ENCODE data around the gene TPSG1. TPM values are rescaled to one million over a fixed set of nuclear protein-coding genes. Genes with fewer than 3 reads are reported as not detected.
A peak's percentile ranks its signal among the peaks of the same experiment; 100 is the strongest.

Gene TPSG1
- total and polyA plus RNA-seq, 2 of the 13 experiments (the other 11 are each of a cell fraction or from before 2014, with no cell fraction given) = not detected

GRCh38 chr16:1264345-1265089, 39.4 kb upstream of the TPSG1 start:
- CTCF ChIA-PET (ENCODE audit: low intra/inter-chr PET ratio, low total read pairs) = no interaction called here
- TF ChIP-seq MNT (IDR thresholded peaks at IDR 0.05) (peak; percentile 85), SP4 (CRISPR knock-in tag; IDR thresholded peaks at IDR 0.05) (no peak), ZNF782 (CRISPR knock-in tag; IDR thresholded peaks at IDR 0.05; ENCODE audit: borderline replicate concordance) (no peak), ZNF772 (CRISPR knock-in tag; IDR thresholded peaks at IDR 0.05) (no peak), ZMYM2 (CRISPR knock-in tag; IDR thresholded peaks at IDR 0.05) (no peak)
- no TSS peak for BruUV-seq (replicated peaks)
- Histone ChIP-seq H3K9ac (ENCODE audit: insufficient read depth, low read depth, low read length) (no peak overlapping the region), H3K4me1 (ENCODE audit: insufficient read depth, low read length) (no peaks in the 10 kb centered on the region), H3K79me2 (ENCODE audit: insufficient read depth, low read length) (no peaks in the 10 kb centered on the region), H3K4me3 (replicated peaks in 1 of 3; ENCODE audit: insufficient read depth in 1 of 3, low read depth in 2 of 3, low read length in 3 of 3) (no peak overlapping the region), H3K4me2 (ENCODE audit: low read depth, low read length) (no peak overlapping the region), H3K27ac (ENCODE audit: extremely low read length, insufficient read depth, low read length) (no peak overlapping the region), H3K36me3 (replicated peaks in 1 of 2; ENCODE audit: control insufficient read depth in 1 of 2, insufficient read depth in 2 of 2, low read length in 2 of 2) (no peaks in the 10 kb centered on the region), H3K9me3 (ENCODE audit: low read length) (no peaks in the 10 kb centered on the region), H2AFZ (ENCODE audit: low read length) (no peak overlapping the region), H4K20me1 (ENCODE audit: insufficient read depth, low read length) (no peaks in the 10 kb centered on the region), H3K27me3 (ENCODE audit: control insufficient read depth in 1 of 2, insufficient read depth in 2 of 2, low read length in 2 of 2) (peaks cover 11 to 61% of the 10 kb centered on the region in 2 experiments)
- intact Hi-C loops (cut with micrococcal nuclease; ENCODE audit: unreplicated experiment) (no loop called here), in situ Hi-C loops (cut with HindIII; ENCODE audit: extremely low pct_ligation_motif_present, low pct_unique_long_range_greater_than_20kb) (no loop called here)
- 68% methylated on average over 16 of the region's 16 CpGs for WGBS (ENCODE audit: low lambda C conversion rate)
- FAIRE-seq (no peak), ATAC-seq (no peak), DNase-seq (ENCODE audit: low spot score) (no peak)
- POLR2A ChIA-PET = no interaction called here

- H3K27me3 ChIP-seq (ENCODE audit: control insufficient read depth in 1 of 2, insufficient read depth in 2 of 2, low read length in 2 of 2) = peaks cover 15 to 65% of the 10 kb centered on the region in 2 experiments
- no TSS peak for BruUV-seq (replicated peaks)
- H3K4me1 ChIP-seq (ENCODE audit: insufficient read depth, low read length) = no peaks in the 10 kb centered on the region
- no peak for ATAC-seq
- no peak overlapping the region for H3K4me2 ChIP-seq (ENCODE audit: low read depth, low read length)
- WGBS (ENCODE audit: low lambda C conversion rate) = 24% methylated on average over 4 of the region's 15 CpGs
- ChIA-PET CTCF (ENCODE audit: low intra/inter-chr PET ratio, low total read pairs) (no interaction called here), POLR2A (no interaction called here)
- DNase-seq (ENCODE audit: low spot score) = no peak
- no peaks in the 10 kb centered on the region for H3K9me3 ChIP-seq (ENCODE audit: low read length)
- no peak for FAIRE-seq
- H3K4me3 ChIP-seq (replicated peaks in 1 of 3; ENCODE audit: insufficient read depth in 1 of 3, low read depth in 2 of 3, low read length in 3 of 3) = no peak overlapping the region
- no peaks in the 10 kb centered on the region for H4K20me1 ChIP-seq (ENCODE audit: insufficient read depth, low read length)
- no peak overlapping the region for H3K9ac ChIP-seq (ENCODE audit: insufficient read depth, low read depth, low read length)
- in situ Hi-C loops (cut with HindIII; ENCODE audit: extremely low pct_ligation_motif_present, low pct_unique_long_range_greater_than_20kb) = no loop called here
- intact Hi-C loops (cut with micrococcal nuclease; ENCODE audit: unreplicated experiment) = no loop called here
- no peaks in the 10 kb centered on the region for H3K79me2 ChIP-seq (ENCODE audit: insufficient read depth, low read length)
- H2AFZ ChIP-seq (ENCODE audit: low read length) = no peak overlapping the region
- no peak overlapping the region for H3K27ac ChIP-seq (ENCODE audit: extremely low read length, insufficient read depth, low read length)
- H3K36me3 ChIP-seq (replicated peaks in 1 of 2; ENCODE audit: control insufficient read depth in 1 of 2, insufficient read depth in 2 of 2, low read length in 2 of 2) = no peaks in the 10 kb centered on the region
- TF ChIP-seq ZNF317 (CRISPR knock-in tag; IDR thresholded peaks at IDR 0.05) (no peak), ZNF460 (CRISPR knock-in tag; IDR thresholded peaks at IDR 0.05; ENCODE audit: borderline replicate concordance) (no peak), TFE3 (CRISPR knock-in tag; IDR thresholded peaks at IDR 0.05) (no peak), TAF15 (IDR thresholded peaks at IDR 0.05; ENCODE audit: low read depth, low read length, poor library complexity, severe bottlenecking) (no peak), BRF2 (CRISPR knock-in tag; IDR thresholded peaks at IDR 0.05) (no peak), YY1 (IDR thresholded peaks at IDR 0.05; ENCODE audit: insufficient read depth, insufficient replicate concordance, low read depth, low read length) (no peak), ZNF644 (CRISPR knock-in tag; IDR thresholded peaks at IDR 0.05; ENCODE audit: low read depth) (no peak)
These were observed 38.7 kb upstream of the TPSG1 start for GRCh38 chr16:1263591-1264344.

Data from HepG2 (cell line).